Measurements from ENCODE around the gene USP36.

USP36 gene

DNA sequence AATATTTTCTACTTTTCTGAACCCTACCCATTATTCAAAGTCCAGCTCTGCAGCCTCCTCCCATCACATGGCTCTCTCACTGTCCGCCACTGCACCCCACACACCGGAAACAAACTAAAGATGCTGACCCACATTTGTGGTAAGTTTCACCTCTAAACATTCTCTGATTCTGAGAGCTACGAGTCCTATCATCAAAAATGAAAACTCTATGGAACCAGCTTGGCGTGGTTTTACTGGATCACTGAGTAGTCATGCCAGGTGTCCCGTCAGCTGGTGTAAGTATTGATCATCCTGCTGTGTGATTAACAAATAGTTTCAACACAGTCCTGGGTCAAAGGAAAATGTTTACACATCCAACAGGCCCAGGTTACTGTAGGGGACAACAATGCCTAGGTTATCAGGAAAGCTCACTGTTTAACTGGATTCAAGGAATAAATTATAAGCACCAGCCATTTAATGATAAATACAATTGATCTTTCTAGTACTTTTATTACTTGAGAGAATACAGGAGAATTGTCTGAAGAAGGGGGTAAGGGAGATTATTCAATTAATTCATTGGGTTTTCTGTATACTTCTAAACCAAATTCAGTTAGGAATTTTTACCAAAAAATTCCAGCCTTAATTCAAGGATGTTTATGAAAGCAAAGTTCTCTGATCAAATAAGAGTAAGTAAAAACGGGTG lies 92.4 kb downstream of the USP36 start:
- TF ChIP-seq, protein P1, sequence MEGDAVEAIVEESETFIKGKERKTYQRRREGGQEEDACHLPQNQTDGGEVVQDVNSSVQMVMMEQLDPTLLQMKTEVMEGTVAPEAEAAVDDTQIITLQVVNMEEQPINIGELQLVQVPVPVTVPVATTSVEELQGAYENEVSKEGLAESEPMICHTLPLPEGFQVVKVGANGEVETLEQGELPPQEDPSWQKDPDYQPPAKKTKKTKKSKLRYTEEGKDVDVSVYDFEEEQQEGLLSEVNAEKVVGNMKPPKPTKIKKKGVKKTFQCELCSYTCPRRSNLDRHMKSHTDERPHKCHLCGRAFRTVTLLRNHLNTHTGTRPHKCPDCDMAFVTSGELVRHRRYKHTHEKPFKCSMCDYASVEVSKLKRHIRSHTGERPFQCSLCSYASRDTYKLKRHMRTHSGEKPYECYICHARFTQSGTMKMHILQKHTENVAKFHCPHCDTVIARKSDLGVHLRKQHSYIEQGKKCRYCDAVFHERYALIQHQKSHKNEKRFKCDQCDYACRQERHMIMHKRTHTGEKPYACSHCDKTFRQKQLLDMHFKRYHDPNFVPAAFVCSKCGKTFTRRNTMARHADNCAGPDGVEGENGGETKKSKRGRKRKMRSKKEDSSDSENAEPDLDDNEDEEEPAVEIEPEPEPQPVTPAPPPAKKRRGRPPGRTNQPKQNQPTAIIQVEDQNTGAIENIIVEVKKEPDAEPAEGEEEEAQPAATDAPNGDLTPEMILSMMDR (IDR thresholded peaks at IDR 0.05; ENCODE audit: borderline replicate concordance, insufficient read depth, low read depth, low read length), result no peak

DNA sequence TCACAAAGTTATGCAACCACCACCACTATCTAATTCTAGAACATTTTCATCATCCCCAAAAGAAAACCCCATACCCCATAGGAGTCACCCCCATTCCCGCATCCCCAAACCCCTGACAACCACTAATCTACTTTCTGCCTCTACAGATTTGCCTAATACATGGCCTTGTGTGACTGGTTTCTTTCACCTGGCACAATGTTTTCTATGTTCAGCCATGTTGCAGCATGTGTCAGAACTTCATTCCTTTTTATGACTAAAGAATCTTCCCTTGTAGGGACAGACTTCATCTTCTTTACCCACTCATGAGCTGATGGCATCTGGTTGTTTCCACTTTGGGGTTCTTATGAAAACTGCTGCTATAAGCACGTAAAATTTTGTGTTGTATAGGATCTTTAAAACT lies 93.1 kb downstream of the USP36 start:
- TF ChIP-seq, protein P1 (IDR thresholded peaks at IDR 0.05; ENCODE audit: borderline replicate concordance, insufficient read depth, low read depth, low read length), result no peak
- H3K4me3 ChIP-seq (ENCODE audit: low read depth, low read length), result no peak overlapping the region

More for the DNA sequence above, 92.4 kb downstream of the USP36 start:
- no peak overlapping the region for H3K4me3 ChIP-seq (ENCODE audit: low read depth, low read length)

DNA sequence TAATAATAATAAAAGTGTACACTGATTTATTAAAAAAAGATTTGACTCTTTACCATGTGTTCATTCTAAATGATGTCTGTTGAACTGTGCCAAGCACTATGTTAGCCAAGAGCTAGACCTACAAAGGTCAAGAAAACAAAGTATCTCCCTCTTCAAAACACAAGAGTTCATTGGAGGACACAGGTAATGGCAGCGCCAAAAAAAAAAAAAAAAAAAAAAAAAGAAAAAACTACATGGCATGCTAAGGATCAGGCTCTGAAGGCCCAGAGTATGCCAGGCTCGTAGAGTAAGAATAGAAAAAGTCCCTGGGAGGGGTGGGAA lies 93.7 kb downstream of the USP36 start:
- TF ChIP-seq, protein P1 (IDR thresholded peaks at IDR 0.05; ENCODE audit: borderline replicate concordance, insufficient read depth, low read depth, low read length), result no peak
- H3K4me3 ChIP-seq (ENCODE audit: low read depth, low read length), result no peak overlapping the region

DNA sequence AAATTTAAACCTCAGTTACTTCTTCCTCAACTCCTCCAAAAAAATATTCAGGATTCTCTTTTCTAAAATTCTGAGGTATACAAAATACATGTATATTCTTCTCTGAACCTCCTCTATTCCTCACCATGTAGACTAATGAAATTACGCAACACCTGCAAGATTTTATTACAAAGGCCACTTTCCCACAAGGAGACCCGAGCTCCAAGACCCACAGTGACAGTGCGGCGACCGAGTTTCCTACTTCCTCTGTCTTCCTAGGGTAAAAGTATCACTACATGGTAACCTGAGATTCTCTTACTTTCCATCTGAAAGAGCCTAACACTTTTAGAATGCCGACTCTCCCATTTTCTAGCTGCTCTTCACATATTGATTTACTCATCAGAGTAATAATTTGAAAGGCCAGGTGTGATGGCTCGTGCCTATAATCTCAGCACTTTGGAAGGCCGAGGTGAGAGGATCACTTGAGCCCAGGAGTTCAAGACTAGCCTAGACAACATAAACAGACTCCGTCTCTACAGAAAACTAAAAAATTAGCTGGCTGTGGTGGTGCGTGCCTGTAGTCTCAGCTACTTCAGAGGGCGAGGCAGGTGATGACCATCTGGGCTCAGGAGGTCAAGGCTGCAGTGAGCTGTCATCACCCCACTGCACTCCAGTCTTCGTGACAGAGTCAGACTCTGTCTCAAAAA lies 94.2 kb downstream of the USP36 start:
- TF ChIP-seq, protein P1 (IDR thresholded peaks at IDR 0.05; ENCODE audit: borderline replicate concordance, insufficient read depth, low read depth, low read length), result no peak
- no peak overlapping the region for H3K4me3 ChIP-seq (ENCODE audit: low read depth, low read length)
